ENCODE data around the gene GBP7. TPM values are rescaled to one million over a fixed set of nuclear protein-coding genes. Genes with fewer than 3 reads are reported as not detected.
"Not testable (repeated sequence)": the region's sequence is repeated elsewhere in the genome, so short reads cannot be mapped to it uniquely, and the experiment has no call there.

The GBP7 gene
- total RNA-seq, 1 experiment from 2014 or later = not detected

DNA sequence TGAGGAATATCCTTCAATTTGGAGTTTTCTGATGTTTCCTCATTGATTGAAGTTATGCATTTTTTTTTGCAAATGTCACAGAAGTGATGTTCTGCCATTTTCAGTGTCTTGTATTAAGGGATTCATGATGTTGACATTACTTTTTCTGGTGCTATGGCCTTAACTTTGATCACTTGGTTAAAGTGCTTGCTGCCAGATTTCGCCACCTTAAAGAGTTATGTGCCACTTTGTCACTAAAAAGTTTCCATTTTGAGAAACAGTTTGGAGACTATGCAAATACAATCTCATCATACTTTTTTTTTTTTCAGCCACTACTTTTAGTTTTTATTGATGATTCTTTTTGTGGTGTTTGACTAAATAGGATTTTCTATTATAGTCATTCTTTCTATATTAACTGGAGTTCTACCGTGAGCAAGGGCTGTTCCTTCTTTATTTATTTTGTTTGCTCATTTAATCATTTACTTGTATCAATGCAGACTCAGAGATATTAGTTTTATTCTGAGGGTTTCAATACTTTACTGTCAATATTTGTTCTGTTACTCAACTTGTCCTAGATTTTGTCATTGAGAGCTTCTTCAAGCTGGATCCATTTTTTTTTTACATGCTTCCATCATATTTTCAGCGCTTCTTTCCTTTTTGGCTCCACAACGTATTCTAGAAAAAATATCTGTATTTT, 3.2 kb downstream of the GBP7 start:
- DNase-seq (ENCODE audit: extremely low read depth, low read depth) = no peak

DNA sequence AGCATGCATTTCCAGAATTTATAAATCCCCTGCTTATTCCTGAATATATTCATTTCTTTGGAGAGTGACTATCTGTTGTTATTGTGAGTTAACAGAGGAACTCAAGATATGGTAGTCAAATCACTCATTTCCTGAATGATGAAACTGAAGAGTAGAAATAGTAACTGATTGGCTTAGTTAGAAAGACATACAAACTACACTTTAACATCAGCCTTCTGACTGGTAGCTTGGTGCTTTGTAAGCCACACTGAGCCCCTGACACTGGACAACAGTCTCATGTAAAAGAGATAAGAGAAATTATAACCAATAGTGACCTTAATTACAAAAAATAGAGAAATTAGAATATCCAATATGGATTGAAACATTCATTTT, 4.8 kb downstream of the GBP7 start:
- no peak for DNase-seq (ENCODE audit: extremely low read depth, low read depth)

DNA sequence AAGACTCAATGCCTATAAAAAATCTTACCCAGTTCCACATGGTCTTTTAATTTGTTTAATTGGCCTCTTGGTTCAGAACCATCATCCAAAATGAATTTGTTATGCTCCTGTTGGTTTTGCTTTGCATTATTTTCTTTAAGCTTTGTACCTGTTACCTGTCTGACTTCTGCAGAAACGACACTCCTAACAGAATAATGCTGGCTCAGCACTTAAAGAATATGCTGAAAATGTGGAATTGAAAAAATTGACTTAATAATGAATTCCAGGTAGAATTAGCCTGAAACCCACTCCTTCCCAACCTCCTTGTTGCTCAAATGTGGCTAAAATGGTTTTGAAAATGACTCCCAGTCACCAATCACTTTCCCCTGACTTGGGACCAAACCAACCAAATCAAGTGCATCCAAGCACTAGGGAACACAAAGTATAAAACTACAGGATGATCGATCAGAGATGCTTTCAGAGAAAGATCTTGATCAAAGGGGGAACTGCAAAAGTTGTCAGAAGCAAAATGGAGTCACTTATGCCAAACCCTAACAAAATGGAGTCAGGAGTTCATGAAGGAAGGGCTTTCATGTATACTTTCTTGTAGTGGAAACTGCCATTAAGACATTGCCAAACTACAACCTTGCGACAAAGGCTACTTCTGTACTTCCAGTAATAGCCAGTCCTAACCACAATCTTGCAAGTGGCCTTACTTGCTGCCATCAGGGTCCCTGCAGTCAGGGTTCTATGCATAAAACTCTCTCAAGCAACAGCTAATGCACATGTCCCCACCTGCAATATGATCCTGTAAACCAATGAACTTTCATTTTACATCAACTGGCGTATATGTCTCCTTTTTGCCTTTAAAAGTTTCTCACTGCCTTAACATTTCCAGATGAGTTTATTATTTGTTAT, 5.4 kb downstream of the GBP7 start:
- DNase-seq (ENCODE audit: extremely low read depth, low read depth) = no peak

DNA sequence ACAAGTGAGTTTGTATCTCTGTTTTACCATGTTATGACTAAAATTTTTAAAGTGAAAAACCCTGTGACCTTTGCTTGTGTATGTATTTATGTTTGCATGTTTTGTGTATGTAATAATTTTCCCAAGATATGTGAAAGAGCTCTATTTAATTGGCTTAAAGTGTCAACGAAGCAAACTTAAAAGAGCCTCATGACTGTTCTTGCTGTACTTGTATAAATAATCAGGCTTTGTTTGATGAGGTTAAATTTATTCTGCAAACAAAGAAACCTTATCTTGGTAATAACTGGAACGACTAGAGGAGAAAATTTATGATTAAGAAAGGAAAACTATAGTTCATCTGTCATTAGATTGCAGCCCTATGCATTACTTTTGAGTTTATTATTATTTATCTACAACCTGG, 6.6 kb downstream of the GBP7 start:
- no peak for DNase-seq (ENCODE audit: extremely low read depth, low read depth)

DNA sequence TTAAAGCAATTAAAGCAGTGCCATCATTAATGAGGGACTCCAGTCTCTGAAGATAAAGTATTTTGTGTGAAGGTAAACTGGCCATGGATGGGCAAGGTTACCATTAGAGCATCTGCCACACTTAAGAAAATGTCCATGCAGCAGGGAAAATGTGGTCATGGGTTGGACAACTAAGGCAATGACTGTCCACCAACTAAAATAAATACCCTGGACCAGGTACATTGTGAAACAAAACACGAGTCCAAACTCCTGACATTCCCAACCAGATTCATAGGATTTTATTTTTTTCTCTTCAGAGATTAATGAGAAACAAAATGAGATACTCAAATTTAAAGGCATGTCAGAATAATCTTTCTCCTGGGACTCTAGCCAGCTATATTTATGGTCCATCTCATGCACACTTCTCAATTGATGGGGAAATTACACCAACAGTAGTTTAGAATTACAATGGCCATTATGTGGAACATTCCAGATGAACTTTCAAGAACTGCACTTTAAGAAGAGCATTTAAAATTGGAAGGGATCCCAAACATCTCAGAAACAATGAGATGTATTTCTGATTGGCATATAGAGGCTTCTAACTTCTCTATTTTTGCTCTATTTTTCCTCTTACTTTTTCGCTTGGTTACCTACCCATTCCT, 8.1 kb downstream of the GBP7 start:
- no peak for DNase-seq (ENCODE audit: extremely low read depth, low read depth)

DNA sequence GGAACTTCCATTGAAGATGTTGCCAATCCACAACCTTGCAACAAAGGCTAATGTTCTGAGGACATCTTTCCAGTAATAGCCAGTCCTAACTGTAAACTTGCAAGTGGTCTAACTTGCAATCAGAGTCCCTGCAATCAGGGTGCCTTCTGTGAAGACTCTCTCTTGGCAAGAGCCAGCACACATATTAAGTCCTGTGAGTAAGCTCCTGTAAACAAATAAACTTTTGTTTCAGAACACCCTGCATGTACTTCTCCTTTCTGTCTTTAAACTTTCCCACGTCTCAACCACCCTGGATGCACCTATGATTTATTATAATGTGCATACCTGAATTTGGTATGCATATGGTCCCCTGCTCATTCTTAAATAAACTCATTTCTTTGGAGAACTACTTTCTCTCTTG, 9.1 kb downstream of the GBP7 start:
- no peak for DNase-seq (ENCODE audit: extremely low read depth, low read depth)

DNA sequence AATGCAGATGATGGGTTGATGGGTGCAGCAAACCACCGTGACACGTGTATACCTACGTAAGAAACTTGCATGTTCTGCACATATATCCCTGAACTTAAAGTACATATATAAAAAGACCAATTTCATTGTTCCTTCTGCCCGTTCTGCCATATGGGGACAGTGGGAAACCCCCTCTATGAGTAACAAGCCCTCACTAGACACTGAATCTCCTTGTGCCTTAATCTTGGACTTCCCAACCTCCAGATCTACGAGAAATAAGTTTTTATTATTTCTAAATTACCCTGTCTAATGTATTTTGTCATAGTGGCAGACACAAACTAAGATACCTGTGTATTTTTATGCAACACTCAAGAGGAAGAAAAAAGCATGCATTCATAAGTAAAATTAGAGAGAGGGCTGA, 10.0 kb downstream of the GBP7 start:
- DNase-seq (ENCODE audit: extremely low read depth, low read depth) = no peak

DNA sequence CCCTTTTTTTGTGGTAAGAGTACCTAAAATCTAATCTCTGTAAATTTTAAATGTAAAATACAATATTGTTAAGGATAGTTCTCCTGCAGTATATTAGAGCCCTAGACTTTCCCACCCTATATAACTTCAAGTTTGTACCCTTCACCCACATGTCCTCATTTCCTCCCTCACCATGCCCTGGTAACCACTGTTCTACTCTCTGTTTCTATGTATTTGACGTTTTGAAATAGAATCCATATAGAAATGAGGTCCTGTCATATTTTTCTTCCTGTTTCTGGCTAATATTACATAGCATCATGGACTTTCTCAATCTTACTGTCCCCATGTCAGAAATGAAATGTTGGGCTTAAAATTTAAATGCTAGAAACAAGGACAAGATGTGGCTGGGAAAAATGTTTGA, 24.8 kb downstream of the GBP7 start:
- no peak for DNase-seq (ENCODE audit: extremely low read depth, low read depth)

DNA sequence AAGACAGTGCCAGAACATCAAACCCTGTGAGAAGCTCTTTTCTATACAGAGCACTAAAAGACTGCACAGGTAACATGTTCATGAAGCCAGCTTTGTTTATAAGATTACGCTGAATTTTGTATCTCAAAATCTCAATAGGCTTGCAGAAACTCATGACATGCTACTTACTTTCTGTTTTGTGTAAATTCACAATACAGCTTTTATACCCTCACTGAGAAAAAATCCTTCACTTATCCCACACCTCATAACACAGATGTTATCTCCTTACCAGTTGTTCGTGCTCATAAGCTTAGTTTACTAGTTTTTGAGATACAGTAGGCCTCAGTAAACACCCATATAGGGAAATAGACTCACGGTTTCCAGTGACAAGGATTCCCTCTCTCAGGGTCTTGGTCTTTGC, 25.8 kb downstream of the GBP7 start:
- DNase-seq (ENCODE audit: extremely low read depth, low read depth) = no peak

DNA sequence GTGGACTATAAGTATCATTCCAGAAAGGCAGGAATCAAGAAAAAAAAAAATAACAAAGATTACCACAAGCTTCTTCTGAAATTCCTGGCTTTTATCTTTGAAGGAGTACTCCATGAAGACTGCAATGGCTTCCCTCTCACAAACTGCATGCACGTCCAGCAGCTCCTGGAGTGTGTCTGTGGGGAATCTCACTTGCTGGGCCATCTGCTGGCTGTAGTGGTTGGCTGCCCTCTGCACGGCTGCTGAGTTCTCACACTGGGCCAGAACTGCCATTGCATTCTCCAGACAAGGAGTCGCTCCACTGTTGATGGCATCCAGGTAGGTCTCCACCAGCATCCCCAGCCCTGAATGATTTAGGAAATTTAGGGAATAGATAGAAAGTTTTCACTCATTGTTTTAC, 26.6 kb downstream of the GBP7 start:
- no peak for DNase-seq (ENCODE audit: extremely low read depth, low read depth)

DNA sequence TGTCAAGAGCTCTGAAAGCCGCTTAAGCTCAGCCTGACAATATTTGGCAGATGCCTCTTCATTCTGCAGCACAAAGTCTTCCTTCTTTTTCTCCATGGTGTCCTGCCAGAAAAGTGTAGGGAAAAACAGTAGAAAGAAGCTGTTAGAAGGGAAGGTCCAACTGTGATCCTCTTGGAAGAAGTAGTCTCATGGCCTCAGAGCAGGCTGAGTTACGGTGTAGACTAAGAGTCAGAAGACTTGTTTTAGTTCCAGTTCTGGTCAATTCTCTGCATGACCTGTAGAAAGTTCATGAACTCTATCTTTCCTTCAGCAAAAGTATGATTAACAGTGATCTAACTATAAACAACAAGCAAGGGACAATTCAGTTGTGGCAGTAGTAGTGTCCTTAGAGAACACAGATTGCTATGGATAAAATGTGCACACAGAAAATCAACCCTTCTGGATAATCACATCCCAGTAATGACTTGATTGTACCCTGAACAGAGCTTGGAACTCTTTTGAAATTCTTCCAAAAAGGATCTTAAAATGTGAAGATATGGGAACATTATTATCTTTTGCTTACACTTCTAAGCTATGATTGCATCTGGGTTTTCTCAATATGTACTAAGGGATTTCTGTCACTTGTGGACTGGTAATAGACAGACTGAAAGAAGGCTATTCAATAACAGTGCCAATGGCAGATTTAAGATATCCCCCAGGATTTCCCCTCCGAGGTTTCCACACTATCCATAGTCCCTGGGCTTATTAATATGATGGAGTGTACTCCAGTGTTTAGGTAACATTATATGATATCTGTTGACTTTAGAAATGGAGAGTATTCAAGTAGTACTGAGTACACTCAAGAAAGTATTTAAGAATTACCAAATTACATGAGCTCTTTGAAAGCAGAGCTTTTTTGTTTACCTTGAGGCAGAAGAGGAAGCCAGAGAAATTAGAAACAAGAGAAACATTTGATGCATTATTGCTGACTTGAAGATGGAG, 27.8 kb downstream of the GBP7 start:
- no peak for DNase-seq (ENCODE audit: extremely low read depth, low read depth)

DNA sequence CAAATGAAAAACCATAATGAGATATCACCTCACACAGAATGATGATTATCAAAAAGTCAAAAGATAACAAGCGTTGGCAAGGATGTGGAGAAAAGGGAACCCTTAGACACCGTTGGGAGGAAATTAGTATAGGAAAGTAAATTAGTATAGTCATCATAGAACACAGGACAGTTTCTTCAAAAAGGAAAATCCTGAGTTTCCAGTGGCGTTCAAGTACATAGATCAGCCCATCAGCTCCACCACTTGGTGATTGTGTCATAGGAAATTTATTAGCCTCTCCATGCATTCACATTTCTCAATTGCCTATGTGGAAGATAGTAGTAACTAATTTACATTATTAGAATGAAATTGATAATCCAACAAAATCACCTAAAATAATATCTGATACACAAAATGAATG, 29.1 kb downstream of the GBP7 start:
- DNase-seq (ENCODE audit: extremely low read depth, low read depth) = no peak

DNA sequence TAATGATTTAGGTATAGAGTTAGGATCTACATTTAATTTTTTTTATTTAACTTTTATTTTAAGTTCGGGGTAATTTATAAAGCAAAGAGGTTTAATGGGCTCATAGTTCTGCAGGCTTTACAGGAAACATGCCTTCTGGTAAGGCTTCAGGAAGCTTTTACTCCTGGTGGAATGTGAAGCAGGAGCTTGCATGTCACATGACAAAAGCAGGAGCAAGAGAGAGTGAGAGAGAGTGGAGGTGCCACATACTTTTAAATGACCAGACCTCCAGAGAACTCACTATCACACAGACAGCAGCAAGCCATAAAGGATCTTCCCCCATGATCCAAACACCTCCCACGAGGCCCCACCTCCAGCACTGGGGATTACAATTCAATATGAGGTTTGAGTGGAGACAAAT, 32.3 kb downstream of the GBP7 start:
- no peak for DNase-seq (ENCODE audit: extremely low read depth, low read depth)

DNA sequence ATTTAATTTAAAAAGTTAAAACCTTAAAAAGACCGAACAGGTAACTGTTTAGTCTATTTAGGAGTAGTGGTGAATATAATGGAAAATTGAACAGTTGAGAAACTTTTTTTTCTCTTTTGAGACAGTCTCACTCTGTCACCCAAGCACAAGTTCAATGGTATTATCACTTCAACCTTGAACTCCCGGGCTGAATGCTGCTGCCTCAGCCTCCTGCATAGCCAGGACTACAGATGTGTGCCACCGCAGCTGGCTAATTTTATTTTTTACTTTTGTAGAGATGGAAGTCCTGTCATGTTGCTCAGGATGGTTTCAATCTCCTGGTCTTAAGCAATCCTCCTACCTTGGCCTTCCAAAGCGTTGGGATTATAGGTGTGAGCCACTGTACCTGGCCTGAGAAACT, 33.6 kb downstream of the GBP7 start:
- no peak for DNase-seq (ENCODE audit: extremely low read depth, low read depth)

DNA sequence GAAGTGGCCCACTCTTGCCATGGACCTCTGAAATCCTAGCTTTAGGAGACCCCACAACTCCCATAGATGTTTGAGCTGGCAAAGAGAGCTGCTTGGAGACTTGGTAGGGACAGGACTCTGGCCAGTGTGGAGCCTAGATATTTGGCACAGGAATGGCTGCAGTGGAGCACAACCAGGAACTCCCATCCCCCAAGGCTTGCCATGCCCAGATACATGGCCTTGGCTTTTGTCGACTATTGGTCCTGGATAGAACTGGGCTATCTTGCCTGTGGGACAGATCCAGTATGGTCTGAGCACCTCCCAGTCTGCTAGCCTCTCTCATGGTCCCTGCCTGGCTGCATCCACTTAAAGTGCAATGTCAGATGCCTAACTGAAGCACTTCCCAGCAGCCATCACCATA, 42.1 kb downstream of the GBP7 start:
- no peak for DNase-seq (ENCODE audit: extremely low read depth, low read depth)

DNA sequence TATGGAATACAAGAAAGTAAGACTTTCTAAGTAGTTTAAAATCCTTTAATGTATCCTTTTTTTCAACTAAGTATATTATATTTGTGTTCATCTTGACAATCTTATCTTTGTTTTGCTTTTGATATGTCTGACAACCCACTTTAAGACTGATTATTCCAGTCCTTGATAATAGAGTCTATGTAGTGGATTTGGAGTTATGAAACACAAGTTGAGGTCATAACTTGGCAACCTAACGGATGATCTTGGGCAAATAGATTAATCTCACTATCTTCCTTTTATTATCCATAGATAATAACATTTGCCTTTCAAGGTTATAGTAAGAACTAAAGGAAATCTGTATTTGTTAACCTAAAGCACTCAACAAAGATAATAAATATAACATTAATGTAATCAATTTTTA, 45.1 kb downstream of the GBP7 start:
- no peak for DNase-seq (ENCODE audit: extremely low read depth, low read depth)

DNA sequence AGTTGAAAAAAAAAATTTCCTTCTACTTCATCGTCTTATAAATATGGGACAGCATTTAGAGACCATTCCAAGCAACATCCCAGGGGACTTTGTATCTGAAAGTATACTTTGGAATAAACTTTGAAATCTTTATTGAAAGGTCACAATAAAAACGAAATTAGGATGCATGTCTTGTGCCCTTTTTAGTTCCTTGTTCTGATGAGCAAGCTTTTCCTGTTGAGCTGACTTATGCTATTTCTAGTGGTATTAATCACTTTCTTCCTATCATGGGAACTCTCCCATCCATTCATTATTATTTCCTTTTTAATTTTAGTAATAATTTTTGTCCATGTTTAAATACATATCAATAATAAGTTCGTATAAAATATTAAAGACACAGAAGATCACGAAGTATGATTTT, 45.9 kb downstream of the GBP7 start:
- no peak for DNase-seq (ENCODE audit: extremely low read depth, low read depth)

DNA sequence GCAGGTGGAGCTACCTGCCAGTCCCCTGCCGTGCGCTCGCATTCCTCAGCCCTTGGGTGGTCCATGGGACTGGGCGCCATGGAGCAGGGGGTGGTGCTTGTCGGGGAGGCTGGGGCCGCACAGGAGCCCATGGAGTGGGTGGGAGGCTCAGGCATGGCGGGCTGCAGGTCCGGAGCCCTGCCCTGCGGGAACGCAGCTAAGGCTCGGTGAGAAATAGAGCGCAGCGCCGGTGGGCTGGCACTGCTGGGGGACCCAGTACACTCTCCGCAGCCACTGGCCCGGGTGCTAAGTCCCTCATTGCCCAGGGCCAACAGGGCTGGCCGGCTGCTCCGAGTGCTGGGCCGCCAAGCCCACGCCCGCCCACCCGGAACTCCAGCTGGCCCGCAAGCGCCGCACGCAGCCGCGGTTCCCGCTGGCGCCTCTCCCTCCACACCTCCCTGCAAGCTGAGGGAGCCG, 47.8 kb downstream of the GBP7 start:
- DNase-seq (ENCODE audit: extremely low read depth, low read depth) = not testable (repeated sequence)

DNA sequence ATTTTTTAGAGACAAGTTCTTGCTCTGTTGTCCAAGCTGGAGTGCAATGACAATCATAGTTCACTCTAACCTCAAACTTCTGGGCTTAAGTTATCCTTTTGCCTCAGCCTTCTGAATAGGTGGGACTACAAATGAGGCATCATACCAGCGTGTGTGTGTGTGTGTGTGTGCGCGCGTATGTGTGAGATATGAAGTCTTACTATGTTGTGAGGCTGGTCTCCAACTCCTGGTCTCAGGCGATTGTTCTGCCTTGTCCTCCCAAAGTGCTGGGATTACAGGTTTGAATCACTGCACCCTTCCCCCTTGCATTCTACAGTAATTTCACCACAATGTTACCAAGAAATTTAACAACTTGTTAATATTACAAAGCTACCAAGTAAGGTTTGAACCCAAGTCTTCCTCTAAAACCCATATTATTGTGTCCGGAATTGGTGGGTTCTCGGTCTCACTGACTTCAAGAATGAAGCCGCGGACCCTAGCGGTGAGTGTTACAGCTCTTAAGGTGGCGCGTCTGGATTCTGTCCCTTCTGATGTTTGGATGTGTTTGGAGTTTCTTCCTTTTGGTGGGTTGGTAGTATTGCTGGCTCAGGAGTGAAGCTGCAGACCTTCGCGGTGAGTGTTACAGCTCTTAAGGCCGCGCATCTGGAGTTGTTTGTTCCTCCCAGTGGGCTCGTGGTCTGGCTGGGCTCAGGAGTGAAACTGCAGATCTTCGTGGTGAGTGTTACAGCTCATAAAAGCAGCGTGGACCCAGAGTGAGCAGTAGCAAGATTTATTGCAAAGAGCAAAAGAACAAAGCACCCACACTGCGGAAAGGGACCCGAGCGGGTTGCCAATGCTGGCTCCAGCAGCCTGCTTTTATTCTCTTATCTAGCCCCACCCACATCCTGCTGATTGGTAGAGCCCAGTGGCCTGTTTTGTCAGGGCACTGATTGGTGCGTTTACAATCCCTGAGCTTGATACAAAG, 48.9 kb downstream of the GBP7 start:
- not testable (repeated sequence) for DNase-seq (ENCODE audit: extremely low read depth, low read depth)

Data from NCI-H460 (cell line).